Body of pancreas (tissue), 4 donors: ENCODE measurements around the gene UPF3B.

ENCODE experiments used
- POLR2A ChIP-seq, 3 donors: fragments of 450-650 bp; IDR thresholded peaks; one replicate each; pipeline ENCODE4 v1.6.1; 2016; ENCODE audit warnings: antibody characterized with exemption in 3 of 3, mild to moderate bottlenecking in 2 of 3
- TF ChIP-seq, protein P1 (sequence below), 7 experiments: fragments of 450-650 bp in 4 of 7; fragments of 200-600 bp in 3 of 7; sonication (generic) in 3 of 7; IDR thresholded peaks; one replicate each; pipeline ENCODE4 v1.5.1; 2016 to 2019; ENCODE audit warnings: antibody characterized with exemption in 7 of 7

DNA sequence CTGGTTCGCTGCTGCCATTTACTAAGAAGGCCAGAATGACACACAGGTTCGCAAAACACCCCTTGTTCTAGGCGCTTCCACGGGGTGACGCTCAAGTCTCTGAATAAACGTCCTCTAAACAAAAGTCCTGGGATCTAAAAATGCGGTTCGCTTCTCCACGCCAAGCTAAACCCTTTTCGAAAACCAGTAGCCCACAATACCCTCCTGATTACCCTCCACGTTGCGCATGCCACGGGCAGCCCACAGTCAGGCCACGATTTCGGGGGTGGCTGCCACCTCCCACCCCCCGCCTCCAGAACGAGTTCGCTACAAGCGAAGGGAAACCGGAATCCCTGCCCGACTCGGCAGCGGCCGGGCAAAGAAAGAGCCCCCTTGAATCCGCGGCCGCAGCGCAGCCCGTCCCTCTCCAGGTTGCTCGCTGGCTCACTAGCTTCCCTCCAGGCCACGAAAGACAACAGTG is 61.8 kb downstream of the UPF3B start:
- TF ChIP-seq, protein P1, sequence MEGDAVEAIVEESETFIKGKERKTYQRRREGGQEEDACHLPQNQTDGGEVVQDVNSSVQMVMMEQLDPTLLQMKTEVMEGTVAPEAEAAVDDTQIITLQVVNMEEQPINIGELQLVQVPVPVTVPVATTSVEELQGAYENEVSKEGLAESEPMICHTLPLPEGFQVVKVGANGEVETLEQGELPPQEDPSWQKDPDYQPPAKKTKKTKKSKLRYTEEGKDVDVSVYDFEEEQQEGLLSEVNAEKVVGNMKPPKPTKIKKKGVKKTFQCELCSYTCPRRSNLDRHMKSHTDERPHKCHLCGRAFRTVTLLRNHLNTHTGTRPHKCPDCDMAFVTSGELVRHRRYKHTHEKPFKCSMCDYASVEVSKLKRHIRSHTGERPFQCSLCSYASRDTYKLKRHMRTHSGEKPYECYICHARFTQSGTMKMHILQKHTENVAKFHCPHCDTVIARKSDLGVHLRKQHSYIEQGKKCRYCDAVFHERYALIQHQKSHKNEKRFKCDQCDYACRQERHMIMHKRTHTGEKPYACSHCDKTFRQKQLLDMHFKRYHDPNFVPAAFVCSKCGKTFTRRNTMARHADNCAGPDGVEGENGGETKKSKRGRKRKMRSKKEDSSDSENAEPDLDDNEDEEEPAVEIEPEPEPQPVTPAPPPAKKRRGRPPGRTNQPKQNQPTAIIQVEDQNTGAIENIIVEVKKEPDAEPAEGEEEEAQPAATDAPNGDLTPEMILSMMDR (IDR thresholded peaks at IDR 0.05), result no peak
- TF ChIP-seq POLR2A (IDR thresholded peaks at IDR 0.05), result no peak
